NT2/D1 (cell line): ENCODE measurements around the gene UBE2O.

Experiments used
- DNase-seq: peaks from one replicate; pipeline ENCODE4 v3.0.0-alpha.2; 2011; ENCODE audit warnings: low read depth, low spot score
- H3K27me3 ChIP-seq: 2 replicates; pipeline ENCODE4 v1.6.0; 2011; ENCODE audit warnings: mild to moderate bottlenecking; ENCODE audit not compliant: insufficient read length, insufficient read depth
- H3K36me3 ChIP-seq: 2 replicates; pipeline ENCODE4 v1.6.1; 2011; ENCODE audit warnings: mild to moderate bottlenecking, low read length, mixed read lengths; ENCODE audit not compliant: insufficient read depth, insufficient read length
- H3K4me1 ChIP-seq: 2 replicates; pipeline ENCODE4 v1.5.1; 2011; ENCODE audit not compliant: insufficient read depth, insufficient read length
- H3K4me3 ChIP-seq: 2 replicates; pipeline ENCODE4 v1.5.1; 2011; ENCODE audit warnings: low read depth; ENCODE audit not compliant: insufficient read length
- H3K9ac ChIP-seq: 2 replicates; pipeline ENCODE4 v1.6.0; 2011; ENCODE audit warnings: low read depth; ENCODE audit not compliant: insufficient read length
- H3K9me3 ChIP-seq: 2 replicates; pipeline ENCODE4 v1.5.1; 2011; ENCODE audit warnings: mild to moderate bottlenecking, low read length; ENCODE audit not compliant: insufficient read depth
- SUZ12 ChIP-seq: IDR thresholded peaks from 2 replicates; pipeline ENCODE4 v1.6.1; 2011; ENCODE audit not compliant: insufficient read length, insufficient read depth; ENCODE audit errors: extremely low read depth
- YY1 ChIP-seq: IDR thresholded peaks from 2 replicates; pipeline ENCODE4 v1.6.1; 2011; ENCODE audit not compliant: insufficient read length, insufficient read depth
- ZNF274 ChIP-seq: IDR thresholded peaks from 2 replicates; pipeline ENCODE4 v1.6.1; 2011; ENCODE audit warnings: mild to moderate bottlenecking, low read depth, low read length

UBE2O gene

DNA sequence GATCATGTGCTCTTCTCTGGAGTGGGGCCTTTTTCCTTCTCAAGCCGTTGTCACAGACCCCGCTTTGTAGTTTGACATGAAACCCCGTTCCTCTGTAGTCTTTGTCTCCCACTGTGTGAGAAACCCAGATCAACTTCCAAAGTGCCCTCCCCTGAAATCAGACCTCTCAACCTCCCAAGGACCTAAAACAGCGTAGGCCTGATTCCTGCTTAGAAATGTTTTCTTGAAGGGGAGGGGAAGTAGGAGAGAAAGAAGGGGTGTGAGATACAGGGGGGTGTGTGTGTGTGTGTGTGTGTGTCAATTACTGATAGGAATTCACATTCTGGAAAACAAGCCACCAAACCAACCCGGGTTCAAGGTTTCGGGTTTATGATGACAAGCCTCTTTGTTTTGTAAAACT, 1.4 kb downstream of the UBE2O start:
- TF ChIP-seq SUZ12 (no peak), YY1 (no peak), ZNF274 (no peak)
- no peak for DNase-seq
- Histone ChIP-seq H3K27me3 (no peaks in the 10 kb centered on the region), H3K36me3 (peaks cover 8% of the 10 kb centered on the region), H3K9me3 (peaks cover 9% of the 10 kb centered on the region; the same call in 1 of the 2 replicates), H3K9ac (peak overlapping the region; percentile 57), H3K4me3 (peak overlapping the region; percentile 95), H3K4me1 (peaks cover 12% of the 10 kb centered on the region)

GRCh38 chr17:76449126-76449525, 3.8 kb downstream of the UBE2O start:
- Histone ChIP-seq H3K9ac (no peak overlapping the region), H3K27me3 (no peaks in the 10 kb centered on the region), H3K36me3 (peaks cover 8% of the 10 kb centered on the region), H3K9me3 (peaks cover 9% of the 10 kb centered on the region; the same call in 1 of the 2 replicates), H3K4me1 (peaks cover 14% of the 10 kb centered on the region), H3K4me3 (no peak overlapping the region)
- DNase-seq = no peak
- no peak for TF ChIP-seq SUZ12
- no peak for TF ChIP-seq ZNF274
- TF ChIP-seq YY1 = no peak

GRCh38 chr17:76447931-76448652, 4.9 kb downstream of the UBE2O start:
- Histone ChIP-seq H3K9me3 (no peaks in the 10 kb centered on the region), H3K27me3 (no peaks in the 10 kb centered on the region), H3K4me3 (no peak overlapping the region), H3K9ac (no peak overlapping the region), H3K36me3 (peaks cover 8% of the 10 kb centered on the region), H3K4me1 (peaks cover 14% of the 10 kb centered on the region)
- no peak for DNase-seq
- TF ChIP-seq ZNF274 (no peak), YY1 (no peak), SUZ12 (no peak)

GRCh38 chr17:76446449-76447231, 6.3 kb downstream of the UBE2O start:
- peak overlapping the region; percentile 21 for H3K9ac ChIP-seq

GRCh38 chr17:76445697-76446448, 7.1 kb downstream of the UBE2O start:
- Histone ChIP-seq H3K9me3 (no peaks in the 10 kb centered on the region), H3K27me3 (no peaks in the 10 kb centered on the region), H3K4me1 (peaks cover 23% of the 10 kb centered on the region), H3K9ac (peak overlapping the region; percentile 27), H3K4me3 (no peak overlapping the region), H3K36me3 (peaks cover 6% of the 10 kb centered on the region)
- no peak for DNase-seq
- no peak for TF ChIP-seq YY1
- no peak for TF ChIP-seq ZNF274
- TF ChIP-seq SUZ12 = no peak

More at GRCh38 chr17:76446449-76447231, 6.3 kb downstream of the UBE2O start:
- Histone ChIP-seq H3K4me3 (no peak overlapping the region), H3K27me3 (no peaks in the 10 kb centered on the region), H3K36me3 (peaks cover 8% of the 10 kb centered on the region), H3K4me1 (peaks cover 24% of the 10 kb centered on the region), H3K9me3 (no peaks in the 10 kb centered on the region)
- TF ChIP-seq SUZ12 = no peak
- TF ChIP-seq YY1 = no peak
- TF ChIP-seq ZNF274 = no peak
- no peak for DNase-seq

DNA sequence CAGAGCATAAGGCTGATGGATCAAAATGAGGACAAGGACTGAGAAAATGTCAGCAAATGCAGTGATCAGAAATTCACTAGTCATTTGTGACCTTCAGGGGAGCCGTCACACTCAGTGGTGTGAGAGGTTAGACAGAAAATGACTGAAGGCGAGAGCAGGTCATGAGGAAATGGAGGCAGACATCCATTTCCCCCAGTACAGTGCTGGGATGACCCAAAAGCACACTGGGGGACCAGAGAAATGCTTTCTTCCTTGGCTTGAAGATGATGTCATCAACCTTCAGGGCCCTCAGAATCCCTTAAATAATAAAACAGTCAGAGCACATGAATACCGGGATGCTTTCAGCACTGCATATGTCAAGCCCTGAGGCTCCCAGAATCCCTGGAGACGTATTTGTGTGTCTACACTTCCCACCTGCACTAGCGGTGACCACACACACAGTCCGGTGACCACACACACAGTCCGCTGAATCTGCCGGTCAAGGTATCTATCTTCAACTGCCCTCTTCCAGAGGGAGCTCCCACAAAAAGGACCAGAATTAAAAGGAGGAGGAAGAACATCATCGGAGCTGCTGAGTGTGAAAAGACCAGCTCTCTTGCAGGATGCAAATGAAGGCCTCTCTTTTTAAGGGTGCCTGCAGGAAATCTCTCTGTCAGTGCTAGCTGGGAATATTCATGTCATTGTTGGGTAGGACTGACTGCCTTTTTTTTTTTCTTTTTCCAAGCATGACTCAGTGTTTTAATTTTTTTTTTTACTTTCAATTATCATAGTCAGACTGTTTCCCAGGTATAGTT, 8.2 kb downstream of the UBE2O start:
- DNase-seq = peak; percentile 58
- Histone ChIP-seq H3K4me3 (no peak overlapping the region), H3K36me3 (peaks cover 7% of the 10 kb centered on the region), H3K27me3 (no peaks in the 10 kb centered on the region), H3K9me3 (no peaks in the 10 kb centered on the region), H3K9ac (no peak overlapping the region), H3K4me1 (peaks cover 24% of the 10 kb centered on the region)
- TF ChIP-seq ZNF274 (no peak), SUZ12 (no peak), YY1 (peak; percentile 31)
